ENCODE measurements around the gene MORN1. TPM values are rescaled to one million over a fixed set of nuclear protein-coding genes. Genes with fewer than 3 reads are reported as not detected.

Gene MORN1
- polyA plus RNA-seq, 1 of the 3 experiments (the other 2 are of a cell fraction) = 16.3 TPM

Other genes with a start within 250 kb of the MORN1 start
- 35.6 and 58.3 TPM in 2 replicates for gene FAAP20, start 196.8 kb downstream of the MORN1 start, polyA plus RNA-seq (2012; rRNA removed)
- gene SKI, start 163.2 kb downstream of the MORN1 start, polyA plus RNA-seq (2012; rRNA removed) = 3.5 and 7.2 TPM in 2 replicates
- gene RER1, start 287 bp upstream of the MORN1 start, polyA plus RNA-seq (2012; rRNA removed) = 181 and 189 TPM in 2 replicates
- 25.7 and 28.6 TPM in 2 replicates for gene PEX10, start 21.0 kb upstream of the MORN1 start, polyA plus RNA-seq (2012; rRNA removed)
- gene PLCH2, start 84.7 kb upstream of the MORN1 start, polyA plus RNA-seq (2012; rRNA removed) = 0.08 and 0.18 TPM in 2 replicates
- gene PANK4, start 135.0 kb upstream of the MORN1 start, polyA plus RNA-seq (2012; rRNA removed) = 15.1 and 16.6 TPM in 2 replicates
- 0.03 and 0.05 TPM in 2 replicates for gene HES5, start 138.7 kb upstream of the MORN1 start, polyA plus RNA-seq (2012; rRNA removed)
- 0.19 and 0.28 TPM in 2 replicates for gene TNFRSF14, start 164.8 kb upstream of the MORN1 start, polyA plus RNA-seq (2012; rRNA removed)
- gene PRXL2B, start 195.2 kb upstream of the MORN1 start, polyA plus RNA-seq (2012; rRNA removed) = 28.0 and 33.7 TPM in 2 replicates
- 0.16 and 0.26 TPM in 2 replicates for gene MMEL1, start 241.5 kb upstream of the MORN1 start, polyA plus RNA-seq (2012; rRNA removed)

Data from SK-N-SH (cell line).